Measurements from ENCODE around the gene HTR1A. TPM values are rescaled to one million over a fixed set of nuclear protein-coding genes. Genes with fewer than 3 reads are reported as not detected.

HTR1A gene
- total RNA-seq (not detected), polyA plus RNA-seq (not detected), total RNA-seq (0 to 0.09 (median 0) reads per million in 6 experiments)

DNA sequence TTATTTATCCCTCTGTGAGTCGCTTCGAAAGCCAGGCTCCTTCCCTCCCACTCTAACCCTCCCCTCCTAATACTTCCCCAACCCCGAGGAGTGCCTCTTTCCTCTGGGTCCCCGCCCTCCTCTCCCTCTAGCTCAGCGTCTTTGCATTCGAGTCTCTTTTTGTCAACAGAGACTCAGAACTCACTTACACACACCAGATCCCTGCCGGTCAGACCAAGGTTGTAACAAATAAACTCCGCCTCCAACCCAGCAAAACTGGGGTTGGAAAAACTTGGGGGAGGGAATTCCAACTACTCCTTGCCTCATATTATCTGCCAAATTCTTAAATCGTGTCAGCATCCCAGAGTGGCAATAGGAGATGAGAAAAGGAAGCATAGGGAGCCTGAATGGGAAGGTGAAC, at the start of gene HTR1A:
HTR1A (minus strand) TSS at position 167 of the 400 bp plus-strand sequence. CDS start 726 bp downstream, outside the sequence.
- H3K27ac Mint-ChIP-seq = peak within 1 kb of the TSS in 1 of 10 donors; percentile 76
- POLR2A ChIA-PET = no interaction called here
- peaks cover 0 to 36% (median 23%) of the 10 kb centered on the region in 9 donors for H3K9me3 Mint-ChIP-seq
- H3K4me3 Mint-ChIP-seq = no peak within 1 kb of the TSS
- no peak for DNase-seq
- no peaks in the 10 kb centered on the region for H3K4me1 Mint-ChIP-seq
- peaks cover 13 to 48% (median 33%) of the 10 kb centered on the region in 5 donors for H3K27me3 Mint-ChIP-seq
- peaks cover 0 to 10% (median 4%) of the 10 kb centered on the region in 3 donors for H3K36me3 Mint-ChIP-seq
- ATAC-seq = no peak

DNA sequence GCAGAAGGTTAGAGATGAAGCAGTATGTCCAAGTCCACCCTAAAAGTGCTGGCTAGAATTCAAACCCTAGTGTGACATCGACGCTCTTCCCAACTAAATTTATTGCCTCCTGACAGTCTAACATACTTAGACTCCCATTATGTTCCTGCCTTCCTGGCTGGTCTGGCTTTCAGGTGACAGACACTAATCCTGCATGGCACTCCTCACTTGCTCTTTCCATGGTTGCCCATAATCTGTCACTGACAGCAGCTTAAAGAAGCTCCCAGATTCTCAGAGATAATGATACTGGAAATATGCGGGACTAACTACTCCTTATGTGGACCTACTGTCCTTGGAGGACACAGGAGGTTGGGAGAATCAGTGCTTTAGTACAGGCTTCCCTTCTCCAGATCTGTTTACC, 41.7 kb upstream of the HTR1A start:
- Mint-ChIP-seq H3K27ac (no peak overlapping the region), H3K36me3 (no peaks in the 10 kb centered on the region), H3K4me3 (no peak overlapping the region), H3K9me3 (peaks cover 0 to 9% (median 0%) of the 10 kb centered on the region in 9 donors), H3K4me1 (no peaks in the 10 kb centered on the region), H3K27me3 (no peaks in the 10 kb centered on the region)
- DNase-seq = no peak
- no peak for ATAC-seq
- POLR2A ChIA-PET = no interaction called here

DNA sequence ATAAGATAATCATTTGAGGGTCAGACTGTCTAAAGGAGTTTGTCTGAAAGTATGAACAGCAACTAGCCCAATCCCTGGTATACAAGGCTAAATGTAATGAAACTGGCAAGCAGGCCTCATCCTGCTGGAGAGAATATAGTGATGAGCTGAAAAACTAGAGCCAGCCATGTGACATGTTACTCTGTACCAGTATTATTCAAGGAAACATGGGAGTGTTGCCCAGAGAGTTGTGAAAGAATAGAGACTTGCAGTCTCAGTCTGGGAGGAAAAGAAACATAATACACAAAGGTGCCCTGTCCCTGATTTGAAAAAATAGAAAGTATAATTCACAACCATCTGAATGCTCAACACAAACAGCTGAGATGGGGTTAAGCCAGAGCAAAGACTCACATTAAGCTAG, 37.9 kb upstream of the HTR1A start:
- Mint-ChIP-seq H3K4me1 (no peaks in the 10 kb centered on the region), H3K27me3 (peaks cover 0 to 2% (median 0%) of the 10 kb centered on the region in 5 donors)

DNA sequence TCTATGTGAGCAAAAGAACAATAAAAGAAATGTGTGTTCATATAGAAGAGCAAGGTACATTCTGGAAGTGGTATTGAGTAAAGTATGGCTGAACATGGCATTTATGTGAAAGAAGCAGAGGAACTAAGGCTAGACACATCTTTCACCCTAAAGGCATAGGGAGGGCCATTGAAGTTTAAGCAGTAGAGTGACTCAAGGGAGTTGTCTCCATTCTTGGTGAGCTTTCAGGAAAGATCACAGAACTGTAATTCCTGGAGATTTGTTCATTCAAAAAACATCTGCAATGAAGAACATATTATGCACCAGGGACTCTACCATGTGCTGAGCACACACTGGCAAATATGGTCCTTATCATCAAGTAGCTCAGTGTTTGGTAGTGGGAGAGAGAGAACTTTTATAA, 24.8 kb upstream of the HTR1A start:
- POLR2A ChIA-PET = no interaction called here
- Mint-ChIP-seq H3K27ac (no peak overlapping the region), H3K4me3 (no peak overlapping the region), H3K4me1 (no peaks in the 10 kb centered on the region), H3K36me3 (no peaks in the 10 kb centered on the region), H3K9me3 (peaks cover 0 to 6% (median 2%) of the 10 kb centered on the region in 9 donors), H3K27me3 (no peaks in the 10 kb centered on the region)
- DNase-seq = no peak
- no peak for ATAC-seq

More for the DNA sequence above, 37.9 kb upstream of the HTR1A start:
- no peaks in the 10 kb centered on the region for H3K36me3 Mint-ChIP-seq
- peaks cover 0 to 13% (median 2%) of the 10 kb centered on the region in 9 donors for H3K9me3 Mint-ChIP-seq
- no peak overlapping the region for H3K27ac Mint-ChIP-seq
- no peak for DNase-seq
- POLR2A ChIA-PET = no interaction called here
- no peak for ATAC-seq
- no peak overlapping the region for H3K4me3 Mint-ChIP-seq

DNA sequence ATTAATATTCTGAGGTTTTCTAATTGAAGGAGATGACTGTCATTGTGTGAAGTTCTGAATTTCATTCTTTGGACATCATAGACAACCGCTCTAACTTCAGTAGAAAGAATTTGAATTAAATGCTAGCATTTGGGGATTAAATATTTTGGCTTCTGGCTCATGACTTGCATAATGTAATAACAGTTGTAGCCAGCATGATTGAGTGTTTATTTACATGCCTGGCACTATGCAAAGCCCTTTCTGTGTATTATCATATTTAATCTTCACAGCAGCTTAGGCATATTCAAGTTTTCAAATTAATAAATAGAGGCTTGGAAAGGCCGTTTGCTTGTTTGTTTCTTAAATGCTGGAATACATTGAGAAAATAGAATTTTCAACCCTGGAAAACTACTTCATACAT, 19.6 kb upstream of the HTR1A start:
- Mint-ChIP-seq H3K27me3 (no peaks in the 10 kb centered on the region), H3K36me3 (peaks cover 0 to 11% (median 0%) of the 10 kb centered on the region in 3 donors), H3K27ac (no peak overlapping the region), H3K4me3 (no peak overlapping the region), H3K4me1 (no peaks in the 10 kb centered on the region), H3K9me3 (peaks cover 0 to 31% (median 15%) of the 10 kb centered on the region in 9 donors)
- no peak for ATAC-seq
- no peak for DNase-seq
- POLR2A ChIA-PET = no interaction called here

DNA sequence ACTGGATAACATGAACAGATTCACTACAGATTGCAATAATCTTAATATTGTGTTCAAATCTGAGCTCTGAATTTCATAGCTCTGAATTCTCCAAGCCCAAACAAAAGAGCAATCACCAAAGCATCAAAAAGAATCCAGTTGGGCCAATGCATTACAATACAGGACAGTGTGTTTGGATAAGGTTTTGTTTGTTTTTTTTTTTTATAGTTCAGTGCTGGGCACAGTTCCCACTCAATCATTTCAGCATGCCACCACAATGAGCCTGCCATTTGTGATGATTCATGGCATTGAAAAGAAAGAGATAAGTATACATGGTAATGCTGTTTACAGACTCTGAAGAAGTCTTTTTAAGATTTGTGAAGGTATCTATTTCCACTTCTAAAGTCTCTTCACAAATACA, 1.7 kb upstream of the HTR1A start:
- Mint-ChIP-seq H3K36me3 (peaks cover 0 to 10% (median 4%) of the 10 kb centered on the region in 3 donors), H3K9me3 (peaks cover 0 to 30% (median 17%) of the 10 kb centered on the region in 9 donors), H3K27me3 (peaks cover 13 to 39% (median 33%) of the 10 kb centered on the region in 5 donors), H3K4me1 (no peaks in the 10 kb centered on the region), H3K27ac (no peak overlapping the region), H3K4me3 (no peak overlapping the region)
- ATAC-seq (no peak), DNase-seq (no peak)
- POLR2A ChIA-PET = no interaction called here

DNA sequence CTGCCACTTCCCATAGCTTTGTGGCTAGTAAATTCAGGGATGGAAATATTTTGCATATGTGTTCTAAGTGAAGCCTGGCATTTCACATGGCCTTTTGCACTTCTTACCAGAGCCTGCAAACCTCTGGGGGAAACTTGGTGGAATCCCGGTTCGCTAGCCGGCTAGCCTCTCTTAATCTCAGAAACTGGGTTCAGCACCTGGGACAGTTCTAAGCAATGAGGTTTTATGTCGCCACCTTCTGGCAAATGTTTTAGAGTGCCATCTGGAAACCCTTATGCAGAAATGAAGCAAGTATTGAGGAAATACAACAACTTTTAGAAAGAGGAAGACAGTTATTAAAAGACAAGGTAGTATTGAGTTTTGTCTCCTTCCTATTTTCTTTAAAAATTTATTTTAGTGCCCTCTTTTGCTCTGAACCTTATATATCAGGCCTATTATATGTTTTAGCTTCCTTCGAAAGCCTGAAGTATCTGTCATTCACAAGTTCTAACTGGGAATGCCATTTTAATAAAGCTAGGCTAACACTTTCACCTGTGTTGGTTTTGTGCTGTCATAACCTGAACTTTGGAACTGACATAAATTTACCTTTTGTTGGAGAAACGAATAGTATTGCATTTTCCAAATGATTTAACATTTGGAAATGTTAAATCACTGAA, 963 bp upstream of the HTR1A start:
- Mint-ChIP-seq H3K27me3 (peaks cover 13 to 46% (median 33%) of the 10 kb centered on the region in 5 donors), H3K4me1 (no peaks in the 10 kb centered on the region), H3K36me3 (peaks cover 0 to 10% (median 4%) of the 10 kb centered on the region in 3 donors), H3K27ac (no peak overlapping the region), H3K9me3 (peaks cover 0 to 36% (median 23%) of the 10 kb centered on the region in 9 donors), H3K4me3 (no peak overlapping the region)
- DNase-seq = no peak
- no peak for ATAC-seq
- POLR2A ChIA-PET = no interaction called here

DNA sequence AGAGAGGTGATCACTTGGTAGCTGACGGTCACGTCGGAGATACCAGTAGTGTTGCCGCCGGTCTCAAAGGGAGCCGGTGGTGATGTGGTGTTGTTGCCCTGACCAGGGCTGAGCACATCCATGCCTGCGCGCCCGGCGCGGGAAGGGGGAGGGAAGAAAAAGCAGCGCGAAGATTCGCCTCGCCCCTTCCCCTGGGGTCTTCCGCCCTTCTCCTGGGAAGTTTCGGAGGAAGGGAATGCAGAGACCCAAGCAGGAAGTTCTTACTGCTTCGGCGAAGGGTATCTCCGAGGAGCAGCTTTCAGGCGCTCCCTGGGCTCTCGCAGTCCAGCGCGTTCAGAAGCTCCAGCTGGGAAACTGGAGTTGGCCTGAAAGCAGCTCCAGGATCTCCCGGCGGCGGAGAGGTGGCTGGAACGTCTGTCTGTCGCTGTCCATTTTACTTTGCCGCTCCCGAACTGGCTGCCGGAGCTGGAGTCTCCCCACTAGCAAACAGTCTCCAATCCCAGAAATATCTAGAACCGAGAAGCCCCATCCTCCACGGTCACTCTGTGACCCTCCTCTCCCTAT, 565 bp downstream of the HTR1A start:
- Mint-ChIP-seq H3K9me3 (peaks cover 0 to 36% (median 23%) of the 10 kb centered on the region in 9 donors), H3K36me3 (peaks cover 0 to 10% (median 4%) of the 10 kb centered on the region in 3 donors), H3K27me3 (peaks cover 13 to 48% (median 33%) of the 10 kb centered on the region in 5 donors), H3K27ac (no peak overlapping the region), H3K4me1 (no peaks in the 10 kb centered on the region), H3K4me3 (no peak overlapping the region)
- no peak for ATAC-seq
- POLR2A ChIA-PET = no interaction called here
- peak in 1 of 10 donors; percentile 54 for DNase-seq

DNA sequence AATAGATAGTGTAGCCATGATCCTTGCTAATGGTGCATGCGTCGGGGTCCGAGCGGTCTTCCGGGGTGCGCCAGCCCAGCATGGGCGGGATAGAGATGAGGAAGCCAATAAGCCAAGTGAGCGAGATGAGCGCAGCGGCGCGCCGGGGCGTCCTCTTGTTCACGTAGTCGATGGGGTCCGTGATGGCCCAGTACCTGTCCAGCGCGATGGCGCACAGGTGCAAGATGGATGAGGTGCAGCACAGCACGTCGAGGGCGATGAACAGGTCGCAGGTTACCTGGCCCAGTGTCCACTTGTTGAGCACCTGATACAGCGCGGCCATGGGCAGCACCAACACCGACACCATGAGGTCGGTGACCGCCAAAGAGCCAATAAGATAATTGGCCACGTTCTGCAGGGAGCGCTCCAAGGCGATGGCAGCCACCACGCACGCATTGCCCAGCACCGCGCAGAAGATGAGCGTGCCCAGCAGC, 1.1 kb downstream of the HTR1A start:
- Mint-ChIP-seq H3K9me3 (peaks cover 0 to 40% (median 23%) of the 10 kb centered on the region in 9 donors), H3K27ac (no peak overlapping the region), H3K27me3 (peaks cover 13 to 48% (median 33%) of the 10 kb centered on the region in 5 donors), H3K4me1 (no peaks in the 10 kb centered on the region), H3K4me3 (no peak overlapping the region), H3K36me3 (peaks cover 0 to 10% (median 4%) of the 10 kb centered on the region in 3 donors)
- DNase-seq (no peak), ATAC-seq (no peak)
- POLR2A ChIA-PET = no interaction called here

DNA sequence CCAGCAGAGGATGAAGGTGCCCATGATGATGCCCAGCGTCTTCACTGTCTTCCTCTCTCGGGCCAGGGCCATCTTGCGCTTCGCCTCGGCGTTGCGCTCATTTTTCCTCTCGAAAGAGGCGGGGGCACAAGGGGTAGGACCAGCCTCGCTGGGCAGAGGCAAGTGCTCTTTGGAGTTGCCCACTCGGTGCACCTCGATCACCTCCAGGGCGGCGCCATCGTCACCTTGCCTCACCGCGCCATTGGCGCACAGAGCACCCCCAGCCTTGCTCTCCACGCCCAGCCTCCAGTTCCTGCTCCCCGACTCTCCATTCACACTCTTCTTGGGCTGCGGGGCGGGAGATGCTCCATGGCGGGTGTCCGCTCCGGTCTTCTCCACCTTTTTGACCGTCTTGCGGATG, 1.6 kb downstream of the HTR1A start:
- POLR2A ChIA-PET = no interaction called here
- peak overlapping the region in 1 of 10 donors; percentile 49 for H3K27ac Mint-ChIP-seq
- H3K36me3 Mint-ChIP-seq = peaks cover 0 to 10% (median 4%) of the 10 kb centered on the region in 3 donors
- H3K4me1 Mint-ChIP-seq = no peaks in the 10 kb centered on the region
- peaks cover 0 to 45% (median 23%) of the 10 kb centered on the region in 9 donors for H3K9me3 Mint-ChIP-seq
- H3K27me3 Mint-ChIP-seq = peaks cover 13 to 49% (median 33%) of the 10 kb centered on the region in 5 donors
- ATAC-seq = no peak
- no peak for DNase-seq
- no peak overlapping the region for H3K4me3 Mint-ChIP-seq

DNA sequence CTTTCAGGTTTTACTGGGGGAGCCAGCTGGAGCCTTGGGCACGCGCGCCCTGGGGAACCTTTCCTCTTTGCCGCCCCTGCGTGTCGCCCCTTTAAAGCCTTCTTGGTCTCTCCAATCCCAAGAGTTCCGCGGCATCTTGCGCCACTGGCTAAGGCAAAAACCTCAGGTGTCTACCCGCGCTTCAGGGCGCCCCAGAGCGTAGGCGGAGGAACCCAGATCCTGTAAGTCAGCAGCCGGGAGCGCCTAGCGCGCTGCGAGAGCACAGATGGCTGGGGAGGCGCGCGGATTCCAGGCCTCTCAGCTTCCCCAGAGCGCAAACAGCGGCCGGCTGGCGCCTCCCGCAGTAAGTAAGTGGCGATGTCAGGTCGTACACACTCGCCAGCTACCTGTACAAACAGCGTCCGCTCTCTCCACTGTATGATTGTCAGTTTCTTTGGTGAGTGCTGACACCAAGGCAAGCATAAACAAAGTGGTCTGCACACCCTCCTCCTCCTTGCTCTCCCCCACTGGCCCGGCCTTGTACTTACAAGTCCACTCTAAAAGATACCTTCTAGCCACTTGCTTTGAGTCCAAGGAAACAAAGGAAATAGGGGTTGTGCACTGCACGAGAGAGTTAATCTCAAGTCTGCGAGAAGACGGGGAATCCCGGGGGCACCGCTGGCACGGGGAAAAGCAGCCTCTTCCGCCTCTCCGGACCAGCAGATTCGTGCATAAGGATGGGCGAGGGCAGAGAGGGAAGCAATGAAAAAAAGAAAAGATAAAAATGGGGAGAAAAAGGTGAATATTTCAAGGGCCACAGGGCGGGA, 2.9 kb downstream of the HTR1A start:
- no peaks in the 10 kb centered on the region for H3K4me1 Mint-ChIP-seq

DNA sequence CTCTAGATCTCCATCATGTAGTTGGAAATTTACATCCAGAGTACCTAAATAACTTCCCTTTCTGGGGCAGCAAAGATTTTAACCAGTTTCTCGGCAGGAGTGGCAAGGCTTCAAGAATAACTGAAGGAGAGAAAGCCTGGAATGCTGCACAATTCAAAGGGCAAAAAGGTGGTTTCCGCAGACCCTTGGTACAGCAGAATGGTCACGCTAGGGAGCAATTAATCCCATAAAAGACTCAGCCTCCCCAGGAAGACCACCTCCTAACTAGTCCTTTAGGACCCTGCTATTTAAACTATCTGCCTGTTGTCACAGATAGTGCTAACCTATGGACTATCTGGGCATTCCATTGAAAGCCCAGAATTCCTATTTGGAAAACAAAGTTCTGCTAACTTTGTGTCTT, 3.6 kb downstream of the HTR1A start:
- no peak for DNase-seq
- Mint-ChIP-seq H3K4me1 (no peaks in the 10 kb centered on the region), H3K9me3 (peaks cover 0 to 63% (median 23%) of the 10 kb centered on the region in 9 donors), H3K27ac (no peak overlapping the region), H3K36me3 (peaks cover 0 to 10% (median 4%) of the 10 kb centered on the region in 3 donors), H3K27me3 (peaks cover 13 to 49% (median 33%) of the 10 kb centered on the region in 5 donors), H3K4me3 (no peak overlapping the region)
- no peak for ATAC-seq
- POLR2A ChIA-PET = no interaction called here

More for the DNA sequence above, 2.9 kb downstream of the HTR1A start:
- POLR2A ChIA-PET = no interaction called here
- no peak for DNase-seq
- H3K27me3 Mint-ChIP-seq = peaks cover 13 to 49% (median 33%) of the 10 kb centered on the region in 5 donors
- H3K4me3 Mint-ChIP-seq = no peak overlapping the region
- H3K36me3 Mint-ChIP-seq = peaks cover 0 to 10% (median 4%) of the 10 kb centered on the region in 3 donors
- no peak for ATAC-seq
- H3K9me3 Mint-ChIP-seq = peaks cover 0 to 56% (median 23%) of the 10 kb centered on the region in 9 donors
- H3K27ac Mint-ChIP-seq = no peak overlapping the region
